HG03108 (cell line): ENCODE measurements around the gene VPS36.
"Not testable (repeated sequence)": the region's sequence is repeated elsewhere in the genome, so short reads cannot be mapped to it uniquely, and the experiment has no call there.

ENCODE experiments used
- ATAC-seq: cut with Tn5 transposase; IDR thresholded peaks from one replicate; pipeline ENCODE4 v1.9.1; 2021; ENCODE audit warnings: moderate library complexity; ENCODE audit not compliant: unreplicated experiment

Gene VPS36

DNA sequence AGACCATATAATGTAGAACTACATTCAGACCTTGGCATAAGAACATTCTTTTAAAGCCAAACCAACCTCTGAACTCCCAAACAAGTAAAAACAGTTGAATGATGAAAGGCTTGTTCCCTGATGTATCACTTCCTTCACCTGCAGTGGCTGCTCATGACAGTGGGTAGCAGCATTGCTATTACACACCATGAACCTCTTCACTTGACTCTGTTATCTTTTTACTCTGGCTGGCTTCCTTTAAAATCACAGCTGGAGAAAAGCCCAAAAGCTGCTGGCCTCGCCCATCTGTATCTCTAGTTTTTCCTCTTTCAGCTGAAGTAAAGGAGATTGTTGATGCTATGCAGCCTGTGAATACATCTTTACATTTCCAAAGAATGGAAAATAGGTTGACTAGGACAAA lies 67.1 kb downstream of the VPS36 start:
- no peak for ATAC-seq

DNA sequence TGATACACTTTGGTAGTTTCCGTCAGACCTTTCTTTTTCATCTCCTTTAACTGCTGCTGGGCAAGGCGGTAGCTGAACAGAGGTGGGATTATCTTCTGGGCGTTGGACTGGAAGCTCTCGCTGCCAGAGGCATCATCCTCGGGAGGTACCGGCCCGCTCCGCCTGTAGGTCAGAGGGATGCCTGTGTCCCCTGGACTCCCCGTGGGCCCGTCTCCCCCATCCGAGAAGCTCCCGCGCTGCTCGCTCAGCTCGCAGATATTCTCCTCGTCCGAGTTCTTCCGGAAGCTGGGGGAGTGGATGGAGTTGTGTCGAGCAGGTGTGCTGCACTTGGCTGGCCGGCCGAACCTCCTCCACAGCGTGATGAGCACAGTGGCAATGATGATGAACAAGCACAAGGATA lies 72.1 kb downstream of the VPS36 start:
- no peak for ATAC-seq

DNA sequence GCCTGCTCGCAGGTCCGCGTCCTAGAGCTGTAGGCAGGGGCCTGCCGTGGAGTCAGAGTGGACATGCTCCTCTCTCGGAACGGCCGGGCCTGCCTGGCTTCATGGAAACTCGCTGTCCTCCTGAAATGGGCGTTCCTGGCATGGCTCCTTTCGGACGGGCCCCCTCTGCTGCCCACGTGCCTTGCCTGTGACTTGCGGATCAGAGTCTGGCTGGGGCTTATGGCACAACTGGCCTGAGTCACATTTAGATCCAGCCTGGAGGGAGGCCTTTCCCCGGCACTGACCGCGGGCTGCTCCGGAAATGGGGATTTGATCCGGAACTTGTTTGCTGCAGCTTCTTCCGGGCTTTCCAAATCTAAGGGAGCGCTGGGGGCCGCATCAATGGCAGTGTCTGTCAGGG lies 72.5 kb downstream of the VPS36 start:
- no peak for ATAC-seq

DNA sequence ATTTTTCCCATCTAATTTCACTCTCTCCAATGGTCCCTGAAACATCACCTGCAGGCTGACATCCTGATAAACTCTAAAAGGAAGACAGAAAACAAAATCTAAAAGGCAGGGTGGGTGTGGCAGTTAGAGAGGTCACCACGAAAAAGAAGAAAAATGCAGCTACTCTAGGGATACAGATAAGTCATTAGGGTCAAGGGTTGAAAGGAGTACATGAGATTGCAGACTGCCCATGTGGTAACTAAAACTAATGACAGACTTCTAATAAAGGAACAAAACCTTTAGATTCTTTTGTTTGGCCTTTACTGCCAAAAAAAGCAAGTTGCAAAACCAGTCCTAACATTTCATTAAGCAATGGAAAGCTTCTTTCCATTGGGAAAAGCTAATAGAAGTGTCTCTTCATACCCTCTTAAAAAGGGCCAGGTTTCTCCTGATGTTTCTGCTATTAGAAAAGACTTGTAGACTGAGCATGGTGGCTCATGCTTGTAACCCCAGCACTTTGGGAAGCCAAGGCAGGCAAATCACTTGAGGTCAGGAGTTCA lies 75.5 kb downstream of the VPS36 start:
- no peak for ATAC-seq

GRCh38 chr13:52374389-52374788 lies 76.0 kb downstream of the VPS36 start:
- no peak for ATAC-seq

GRCh38 chr13:52373277-52373676 lies 77.2 kb downstream of the VPS36 start:
- not testable (repeated sequence) for ATAC-seq

- ATAC-seq = no peak
Measured at GRCh38 chr13:52371736-52372247, 78.6 kb downstream of the VPS36 start.

DNA sequence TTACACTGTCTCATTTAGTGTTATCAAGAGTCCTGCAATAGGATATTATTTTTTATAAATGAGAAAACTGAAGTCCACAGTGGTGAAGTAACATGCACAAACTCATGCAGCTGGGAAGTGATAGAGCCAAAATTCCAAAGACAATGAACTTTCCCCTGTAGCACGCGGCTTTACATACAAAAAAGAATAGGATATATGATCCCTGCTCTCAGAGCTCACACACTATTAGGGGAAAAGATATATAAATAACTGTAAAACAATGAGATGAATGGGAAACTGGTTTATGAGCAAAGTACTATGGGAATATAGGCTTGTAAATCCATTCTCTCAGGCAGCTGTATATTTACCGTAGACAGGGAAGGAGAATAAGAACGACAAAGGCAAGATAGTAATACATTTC lies 84.1 kb downstream of the VPS36 start:
- ATAC-seq = no peak
